HG03378 (cell line): ENCODE measurements around the gene IGSF11.
"Not testable (repeated sequence)": the region's sequence is repeated elsewhere in the genome, so short reads cannot be mapped to it uniquely, and the experiment has no call there.

Experiments used
- ATAC-seq: cut with Tn5 transposase; IDR thresholded peaks from one replicate; pipeline ENCODE4 v1.9.1; 2021; ENCODE audit warnings: mild to moderate bottlenecking, moderate library complexity; ENCODE audit not compliant: unreplicated experiment

IGSF11 gene

GRCh38 chr3:118990823-118991560 lies 43.7 kb downstream of the IGSF11 start:
- ATAC-seq, result no peak

GRCh38 chr3:118988198-118989130 lies 46.2 kb downstream of the IGSF11 start:
- no peak for ATAC-seq

DNA sequence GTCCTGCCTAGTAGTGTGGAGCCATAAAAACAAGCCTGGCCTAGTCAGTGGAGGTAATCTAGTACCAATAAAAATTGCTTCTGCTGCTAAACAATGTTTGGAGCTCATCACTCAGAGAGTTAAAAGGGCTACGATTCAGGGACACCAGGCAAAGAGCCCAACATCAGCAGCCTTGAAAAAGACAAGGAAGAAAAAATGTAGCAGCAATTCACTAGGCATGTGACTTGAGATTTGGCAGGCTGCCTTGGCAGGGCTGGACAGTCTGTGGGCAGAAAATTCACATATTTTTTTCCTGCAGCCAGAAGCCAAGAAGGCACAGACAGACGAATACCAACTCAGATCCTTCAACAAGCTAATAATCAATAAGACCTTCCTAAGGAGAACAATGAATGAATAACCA lies 47.2 kb downstream of the IGSF11 start:
- ATAC-seq, result no peak

DNA sequence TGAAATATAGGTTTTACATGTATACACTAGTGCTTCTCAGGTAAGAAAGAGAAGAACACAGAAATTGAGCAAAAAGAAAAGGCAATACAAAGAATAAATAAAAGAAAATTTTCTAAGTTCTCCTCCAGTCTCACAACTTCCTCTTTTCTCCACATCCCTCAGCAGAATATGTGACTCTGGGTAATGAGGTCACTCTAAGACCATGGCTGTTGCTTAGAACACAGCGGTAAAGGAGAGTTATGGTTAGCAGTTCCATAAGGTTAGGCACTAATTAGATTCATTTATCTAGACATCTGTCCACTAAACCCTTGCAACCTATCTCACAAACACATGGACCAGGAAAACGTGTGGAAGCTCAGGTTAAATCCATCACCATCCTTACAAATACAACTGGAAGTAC lies 47.9 kb downstream of the IGSF11 start:
- ATAC-seq, result no peak

GRCh38 chr3:118984699-118985098 lies 49.9 kb downstream of the IGSF11 start:
- ATAC-seq, result no peak

DNA sequence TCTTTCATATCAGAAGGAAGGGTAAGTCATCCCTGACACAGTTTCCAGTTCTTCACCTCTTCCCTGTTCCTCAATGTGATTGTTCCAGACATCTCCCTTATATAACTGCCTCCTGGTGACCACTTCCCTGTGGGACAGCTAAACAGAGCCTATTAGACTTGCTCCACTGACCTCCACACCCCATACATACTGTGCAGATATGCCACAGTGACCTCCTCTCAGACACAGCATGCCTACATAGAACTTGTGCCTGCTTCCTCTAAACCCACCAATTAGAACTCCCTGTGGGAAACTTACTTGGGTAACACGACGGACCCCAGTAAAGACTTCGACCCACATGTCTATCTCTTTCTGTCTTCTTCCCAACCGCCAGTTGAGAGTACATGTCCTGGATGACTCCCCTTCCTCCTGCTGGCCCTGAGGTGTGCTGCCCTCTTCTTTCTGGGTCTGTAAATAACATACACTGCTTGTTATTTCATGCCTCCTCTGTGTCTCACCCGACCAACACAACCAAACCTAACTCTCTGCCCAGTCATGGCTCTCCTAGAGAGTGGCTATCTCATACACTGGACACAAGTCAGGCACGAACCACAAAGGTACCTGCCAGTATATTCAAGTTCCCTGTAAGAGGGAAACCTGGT lies 53.0 kb downstream of the IGSF11 start:
- no peak for ATAC-seq

GRCh38 chr3:118980832-118981231 lies 53.8 kb downstream of the IGSF11 start:
- ATAC-seq, result no peak

GRCh38 chr3:118978393-118978758 lies 56.3 kb downstream of the IGSF11 start:
- no peak for ATAC-seq

GRCh38 chr3:118977671-118978392 lies 56.8 kb downstream of the IGSF11 start:
- ATAC-seq, result no peak

DNA sequence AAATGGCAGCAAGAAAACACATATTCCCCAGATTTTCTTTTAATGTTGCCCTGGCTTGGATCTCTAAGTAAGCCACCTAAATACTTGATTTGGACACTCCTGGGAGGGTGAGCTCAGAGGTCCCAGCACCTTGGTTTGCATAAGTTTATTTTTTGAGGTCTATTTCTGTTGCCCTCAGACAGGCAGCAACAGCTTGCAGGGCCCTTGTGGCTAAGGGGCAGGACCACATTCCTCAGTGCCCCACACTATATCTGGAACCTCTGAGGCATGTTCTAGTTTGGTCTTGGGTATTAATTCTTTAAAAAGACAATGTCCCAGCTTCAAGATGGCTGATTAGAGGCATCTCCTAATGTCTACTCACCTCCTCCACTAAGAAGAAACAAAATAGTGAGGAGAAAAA lies 57.5 kb downstream of the IGSF11 start:
- no peak for ATAC-seq

DNA sequence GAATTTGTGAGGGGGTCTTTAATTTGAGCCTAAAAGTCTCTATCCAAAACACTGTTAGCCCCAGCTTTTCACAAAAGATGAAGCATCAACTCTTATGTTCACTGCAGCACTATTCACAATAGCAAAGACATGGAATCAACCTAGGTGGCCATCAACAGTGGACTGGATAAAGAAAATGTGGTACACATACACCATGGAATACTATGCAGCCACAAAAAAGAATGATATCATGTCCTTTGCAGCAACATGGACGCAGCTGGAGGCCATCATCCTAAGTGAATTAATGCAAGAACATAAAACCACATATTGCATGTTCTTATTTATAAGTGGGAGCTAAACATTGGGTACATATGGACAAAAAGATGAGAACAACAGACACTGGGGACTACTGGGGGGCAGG lies 59.2 kb downstream of the IGSF11 start:
- not testable (repeated sequence) for ATAC-seq

DNA sequence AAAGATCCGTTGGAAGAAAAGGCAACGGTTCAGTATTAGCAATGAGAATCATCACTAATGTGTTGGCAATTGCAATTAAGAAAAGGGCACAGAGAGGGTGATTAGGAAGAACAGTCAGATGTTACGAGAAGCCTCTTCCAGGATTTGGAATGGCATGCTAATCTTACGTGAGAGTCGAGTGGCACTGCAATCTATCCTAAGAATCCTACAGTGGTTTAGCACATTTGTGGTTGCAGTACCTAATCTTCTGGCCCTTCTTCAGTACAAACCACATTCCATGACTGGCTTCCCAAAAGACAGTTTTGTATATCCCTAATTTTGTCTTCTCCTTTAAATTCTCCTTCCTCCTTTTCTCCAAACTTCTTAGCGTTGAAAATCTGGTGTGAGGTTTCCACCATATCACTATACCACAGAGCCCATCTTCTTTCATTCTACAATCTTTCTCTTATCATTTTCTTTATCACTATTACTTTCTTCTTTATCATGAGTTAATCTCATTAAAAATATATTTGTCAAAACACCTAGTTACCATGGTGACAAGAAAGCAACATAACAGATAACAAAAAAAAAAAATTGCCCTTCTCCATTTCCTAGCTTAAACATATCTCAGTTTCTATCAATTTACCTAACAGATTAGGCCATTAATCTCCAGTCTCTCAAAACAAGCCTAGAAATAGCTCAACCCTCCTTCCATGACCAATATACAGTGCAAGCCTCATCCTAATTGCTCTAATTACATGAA lies 60.1 kb downstream of the IGSF11 start:
- ATAC-seq, result no peak

DNA sequence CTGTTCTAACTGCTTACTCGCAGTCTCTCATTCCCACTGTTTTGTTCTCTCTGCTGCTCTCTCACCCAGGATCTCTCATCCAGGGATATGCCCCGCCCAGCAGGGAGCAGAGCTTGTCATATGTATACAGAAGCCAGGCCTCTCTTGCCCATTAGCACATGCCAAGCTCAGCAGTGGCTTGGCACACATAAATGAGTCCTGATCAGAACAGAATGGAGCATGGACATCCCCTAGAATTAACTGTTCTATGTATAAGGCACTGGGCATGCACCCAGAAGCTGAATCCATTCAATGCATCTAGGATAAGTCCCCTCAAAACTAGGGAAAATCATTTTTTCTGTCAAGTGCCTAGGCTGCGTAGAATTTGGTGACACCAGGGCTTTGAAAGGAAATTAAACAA lies 61.6 kb downstream of the IGSF11 start:
- ATAC-seq, result no peak

GRCh38 chr3:118970819-118971218 lies 63.8 kb downstream of the IGSF11 start:
- ATAC-seq, result no peak

DNA sequence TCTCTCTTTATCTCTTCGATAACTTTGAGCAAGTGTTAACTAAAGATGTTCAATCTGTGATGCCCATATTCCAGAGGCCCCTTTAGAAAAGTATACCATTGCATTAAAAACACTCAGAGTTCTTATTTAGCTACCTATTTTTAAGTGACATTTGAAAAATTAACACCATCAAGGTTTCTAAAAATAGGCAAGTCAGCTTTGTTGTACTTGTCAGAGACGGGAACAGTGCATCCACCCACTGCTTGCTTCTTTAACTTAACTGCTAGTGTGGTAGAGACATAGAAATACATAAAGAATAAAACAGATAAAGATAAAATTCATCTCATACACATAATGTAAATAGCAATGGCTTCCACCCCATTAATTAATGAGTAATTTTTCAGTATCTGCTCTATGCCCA lies 66.0 kb downstream of the IGSF11 start:
- ATAC-seq, result no peak

DNA sequence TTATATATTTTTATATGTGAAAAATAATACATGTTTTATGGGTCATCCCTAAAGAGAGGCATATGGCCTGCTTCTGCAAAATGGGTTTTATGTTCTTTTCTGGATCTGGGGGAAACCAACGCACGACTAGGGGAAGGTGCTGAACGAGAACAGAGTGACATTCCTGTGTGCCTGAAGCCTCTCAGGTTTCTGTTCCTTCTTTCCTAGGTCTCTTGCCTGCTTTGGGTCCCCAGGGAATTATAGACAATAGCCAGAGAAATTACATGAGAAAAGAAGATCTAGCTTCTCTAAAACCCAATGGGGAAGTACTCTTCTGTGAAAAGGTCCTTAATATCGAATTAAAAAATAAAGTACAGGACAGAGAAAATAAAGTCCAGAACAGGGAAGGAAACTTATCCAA lies 66.5 kb downstream of the IGSF11 start:
- ATAC-seq, result no peak

GRCh38 chr3:118966700-118967099 lies 67.9 kb downstream of the IGSF11 start:
- ATAC-seq, result no peak

GRCh38 chr3:118963711-118964110 lies 70.9 kb downstream of the IGSF11 start:
- no peak for ATAC-seq

DNA sequence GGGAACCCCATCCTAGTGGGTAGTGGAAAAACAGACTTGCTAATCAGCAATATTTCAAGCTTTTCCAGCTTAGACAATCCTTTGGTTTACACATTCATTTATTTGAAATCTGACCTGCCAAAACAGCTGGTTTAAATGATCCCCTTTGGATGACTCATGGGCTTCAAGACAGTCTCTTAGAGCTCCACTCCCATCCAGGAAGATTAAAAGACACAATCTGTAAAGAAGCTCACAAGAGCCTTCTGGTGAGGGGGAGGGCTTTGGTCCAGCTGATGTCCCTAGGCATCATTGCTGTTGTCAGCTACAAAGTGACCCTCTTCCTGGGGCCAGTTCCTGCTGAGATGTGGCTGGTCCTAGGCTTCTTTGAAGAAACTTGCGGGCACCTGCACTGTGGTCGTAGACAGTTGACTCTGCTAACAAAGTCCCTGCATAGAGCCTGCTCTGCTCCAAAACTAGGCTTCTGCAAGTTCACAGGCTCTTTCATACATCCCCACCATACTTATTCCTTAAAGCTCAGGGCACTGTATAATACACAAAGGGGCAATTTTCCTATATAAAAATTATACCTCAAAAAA lies 73.7 kb downstream of the IGSF11 start:
- no peak for ATAC-seq
